NCI-H2227 treated with DMSO at 0.1 percent for 48 hours (cell line): ENCODE data around the gene SMIM34.

Experiments
- DNase-seq: peaks from one replicate; lab custom pipeline; 2025; lab: John Stamatoyannopoulos, UW

The SMIM34 gene

DNA sequence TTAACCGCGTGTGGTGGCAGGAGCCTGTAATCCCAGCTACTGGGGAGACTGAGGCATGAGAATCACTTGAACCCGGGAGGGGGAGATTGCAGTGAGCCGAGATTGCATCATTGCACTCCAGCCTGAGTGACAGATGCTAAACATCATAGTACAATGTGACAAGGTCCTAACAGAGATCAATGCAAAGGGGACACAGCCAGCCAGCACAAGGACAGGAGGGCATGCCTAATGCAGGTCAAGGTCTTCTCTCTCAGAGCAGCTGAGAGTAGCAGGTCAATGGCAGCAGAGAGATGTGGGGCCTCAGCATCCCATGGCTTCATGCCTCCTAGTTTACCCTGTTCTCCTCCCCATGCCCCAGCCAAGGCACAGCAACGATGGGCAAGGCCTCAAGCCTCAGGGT is 51.4 kb downstream of the SMIM34 start:
- no peak for DNase-seq

DNA sequence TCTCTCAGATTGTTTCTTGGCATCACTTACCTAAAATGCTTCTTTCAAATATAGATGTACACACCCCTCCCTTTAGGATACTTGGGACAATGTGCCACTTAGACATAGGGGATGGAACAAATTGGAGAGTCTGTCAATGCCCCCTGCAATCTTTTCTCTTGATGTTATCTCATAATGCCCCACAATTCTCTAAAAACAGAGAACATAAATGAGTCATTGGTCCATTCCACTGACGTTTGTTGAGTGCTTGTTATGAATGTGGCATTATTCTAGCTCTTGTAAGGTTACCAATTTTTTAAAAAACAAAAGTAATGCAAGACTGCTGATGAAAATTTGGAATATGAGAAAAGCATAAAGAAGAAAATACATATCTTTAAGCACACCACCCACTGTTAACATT is 54.0 kb downstream of the SMIM34 start:
- no peak for DNase-seq
